ENCODE measurements around the gene CNBP.

- TF ChIP-seq CSRNP3 (CRISPR knock-in tag; IDR thresholded peaks at IDR 0.05) (no peak), ZNF565 (CRISPR knock-in tag; conservative IDR thresholded peaks at IDR 0.05; ENCODE audit: low read depth) (no peak), CREB5 (CRISPR knock-in tag; IDR thresholded peaks at IDR 0.05; ENCODE audit: low read depth) (no peak), ZFP3 (CRISPR knock-in tag; IDR thresholded peaks at IDR 0.05) (no peak), TOX (CRISPR knock-in tag; IDR thresholded peaks at IDR 0.05; ENCODE audit: borderline replicate concordance) (no peak), GLIS3 (CRISPR knock-in tag; IDR thresholded peaks at IDR 0.05) (no peak), ZNF8 (CRISPR knock-in tag; IDR thresholded peaks at IDR 0.05) (no peak), PPARA (CRISPR knock-in tag; IDR thresholded peaks at IDR 0.05; ENCODE audit: borderline replicate concordance) (no peak), SNAI2 (CRISPR knock-in tag; IDR thresholded peaks at IDR 0.05) (no peak)
Measured at GRCh38 chr3:129123314-129124060, 60.2 kb downstream of the CNBP start.

Measured in SK-N-SH treated with all-trans-retinoic acid at 6 μM for 48 hours (cell line).